GM11168 (cell line): ENCODE data around the gene HSPB9.

Experiments
- in situ Hi-C: fragments of 300-500 bp; cut with MboI; formaldehyde crosslinking; loops from one replicate; pipeline ENCODE4 v1.12.0; 2022; ENCODE audit warnings: low sequenced_read_pairs; ENCODE audit not compliant: unreplicated experiment

Gene HSPB9

DNA sequence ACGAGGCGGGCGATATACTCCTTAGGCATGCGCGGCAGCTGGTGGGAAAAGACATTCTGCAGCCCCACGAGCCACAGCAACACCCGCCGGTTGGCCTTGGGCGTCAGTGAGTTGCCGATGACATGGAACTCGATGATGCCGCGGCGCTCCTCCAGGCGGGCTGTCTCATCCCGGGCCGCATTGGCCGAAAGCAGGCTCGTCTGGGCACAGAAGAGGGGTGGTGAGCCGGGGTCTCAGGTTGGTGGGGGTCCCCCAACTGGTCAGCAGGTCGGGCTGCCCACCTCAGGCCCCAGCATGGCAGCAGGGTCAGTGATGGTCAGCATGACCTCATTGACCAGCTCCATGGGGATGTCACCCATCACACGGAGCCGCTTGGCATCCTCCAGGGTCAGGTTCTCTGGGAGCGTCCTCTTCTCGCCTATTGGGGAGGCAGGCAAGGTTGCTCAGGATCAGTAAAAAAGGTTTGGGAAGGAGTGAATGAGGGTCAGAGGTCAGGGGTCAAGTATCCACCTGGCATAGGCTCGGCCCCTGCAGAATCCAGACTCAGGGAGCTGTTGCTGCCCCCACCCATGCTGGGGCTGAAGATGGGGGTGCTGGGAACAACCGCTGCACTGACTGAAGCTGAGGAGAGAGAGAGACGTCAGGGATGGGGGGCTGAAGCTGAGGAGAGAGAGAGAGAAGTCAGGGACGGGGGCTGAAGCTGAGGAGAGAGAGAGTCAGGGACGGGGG lies 5.0 kb upstream of the HSPB9 start:
- in situ Hi-C loops, result loop anchor here (10.0 kb wide), 1 partner anchor 53 kb away; no protein-coding TSS in a partner anchor

DNA sequence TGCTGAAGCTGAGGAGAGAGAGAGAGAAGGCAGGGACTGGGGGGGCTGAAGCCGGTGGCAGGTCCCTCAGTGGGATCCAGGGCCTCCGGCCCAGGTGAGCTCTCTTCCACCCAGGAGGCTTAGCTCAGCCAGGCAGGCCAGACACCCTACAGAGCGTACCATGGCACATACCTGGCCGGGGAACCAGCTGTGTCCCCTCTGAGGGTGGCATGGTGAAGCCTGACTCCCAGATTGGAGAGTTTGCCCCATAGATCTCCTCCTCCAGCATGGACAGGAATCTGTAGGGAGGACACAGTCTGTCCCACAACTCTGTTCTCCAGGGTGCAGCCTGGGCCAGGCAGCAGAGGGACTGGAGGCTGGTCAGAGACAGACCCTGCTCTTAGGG lies 4.5 kb upstream of the HSPB9 start:
- in situ Hi-C loops, result loop anchor here (10.0 kb wide), 1 partner anchor 53 kb away; no protein-coding TSS in a partner anchor

DNA sequence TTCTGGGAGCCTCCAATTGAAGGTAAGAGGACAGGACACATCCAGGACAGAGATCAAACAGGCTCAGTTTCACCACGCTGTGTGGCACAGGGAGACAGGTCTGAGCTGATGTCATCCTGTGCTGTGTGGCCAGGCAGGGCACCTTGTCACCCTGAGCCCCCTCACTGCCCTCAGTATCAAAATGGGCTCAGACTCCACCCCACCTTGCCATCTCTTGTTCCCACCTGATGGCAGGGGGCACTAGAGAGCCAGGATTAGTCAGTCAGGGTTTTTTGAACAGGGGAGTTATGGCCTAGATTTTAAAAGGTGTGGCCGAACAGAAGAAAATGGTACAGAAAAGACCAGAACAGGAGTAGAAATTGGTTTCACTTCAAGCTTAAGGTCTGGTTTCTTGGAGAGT lies 4.1 kb upstream of the HSPB9 start:
- in situ Hi-C loops, result loop anchor here (10.0 kb wide), 1 partner anchor 54 kb away; no protein-coding TSS in a partner anchor

DNA sequence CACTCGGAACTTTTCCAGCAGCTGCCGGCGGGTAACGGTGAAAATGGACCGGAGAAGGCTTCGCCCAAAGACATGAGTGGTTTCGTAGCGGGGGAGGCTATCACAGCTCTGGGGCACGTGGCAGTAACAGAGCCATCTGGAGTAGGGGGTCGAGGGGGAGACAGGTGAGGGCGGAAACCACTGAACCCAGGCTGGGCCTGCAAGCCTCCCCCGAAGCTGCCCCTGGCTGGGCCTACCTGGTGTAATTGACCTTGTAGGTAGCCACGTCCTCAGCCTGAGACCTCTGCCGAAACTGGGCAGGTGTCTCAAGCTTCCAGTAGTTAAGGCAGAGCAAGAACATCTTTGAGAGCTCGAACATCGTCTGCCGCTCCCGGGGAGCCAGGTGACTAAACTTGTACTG lies 3.3 kb upstream of the HSPB9 start:
- in situ Hi-C loops, result loop anchor here (10.0 kb wide), 1 partner anchor 54 kb away; no protein-coding TSS in a partner anchor

DNA sequence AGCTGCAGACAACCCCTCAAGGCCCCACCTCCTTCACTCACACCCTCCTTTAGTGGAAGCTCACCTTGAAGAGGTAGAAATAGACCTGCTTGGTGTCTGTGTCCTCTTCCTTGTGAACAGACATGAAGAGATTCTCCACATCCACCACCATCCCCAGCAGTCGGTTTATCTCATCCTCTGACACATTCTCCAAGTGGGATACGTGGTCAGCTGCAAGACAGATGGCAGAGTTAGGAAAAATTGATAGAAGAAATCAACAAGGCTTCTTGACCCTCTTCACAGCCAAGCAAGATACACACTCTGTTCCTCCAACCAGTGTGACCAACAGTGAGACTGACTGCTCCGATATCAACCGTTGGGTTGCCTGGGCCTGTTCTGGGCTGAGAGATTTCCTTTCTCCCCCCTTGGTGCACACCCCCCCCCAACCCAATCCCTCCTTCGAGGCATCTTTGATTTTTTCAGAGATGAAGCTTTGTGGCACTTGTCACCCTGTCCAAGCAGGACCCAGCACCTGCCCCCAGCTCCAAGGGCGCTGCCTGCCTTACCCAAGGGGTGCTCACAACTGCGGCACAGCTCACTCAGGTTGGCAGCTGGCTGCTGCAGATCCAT lies 2.3 kb upstream of the HSPB9 start:
- in situ Hi-C loops, result no loop called here

DNA sequence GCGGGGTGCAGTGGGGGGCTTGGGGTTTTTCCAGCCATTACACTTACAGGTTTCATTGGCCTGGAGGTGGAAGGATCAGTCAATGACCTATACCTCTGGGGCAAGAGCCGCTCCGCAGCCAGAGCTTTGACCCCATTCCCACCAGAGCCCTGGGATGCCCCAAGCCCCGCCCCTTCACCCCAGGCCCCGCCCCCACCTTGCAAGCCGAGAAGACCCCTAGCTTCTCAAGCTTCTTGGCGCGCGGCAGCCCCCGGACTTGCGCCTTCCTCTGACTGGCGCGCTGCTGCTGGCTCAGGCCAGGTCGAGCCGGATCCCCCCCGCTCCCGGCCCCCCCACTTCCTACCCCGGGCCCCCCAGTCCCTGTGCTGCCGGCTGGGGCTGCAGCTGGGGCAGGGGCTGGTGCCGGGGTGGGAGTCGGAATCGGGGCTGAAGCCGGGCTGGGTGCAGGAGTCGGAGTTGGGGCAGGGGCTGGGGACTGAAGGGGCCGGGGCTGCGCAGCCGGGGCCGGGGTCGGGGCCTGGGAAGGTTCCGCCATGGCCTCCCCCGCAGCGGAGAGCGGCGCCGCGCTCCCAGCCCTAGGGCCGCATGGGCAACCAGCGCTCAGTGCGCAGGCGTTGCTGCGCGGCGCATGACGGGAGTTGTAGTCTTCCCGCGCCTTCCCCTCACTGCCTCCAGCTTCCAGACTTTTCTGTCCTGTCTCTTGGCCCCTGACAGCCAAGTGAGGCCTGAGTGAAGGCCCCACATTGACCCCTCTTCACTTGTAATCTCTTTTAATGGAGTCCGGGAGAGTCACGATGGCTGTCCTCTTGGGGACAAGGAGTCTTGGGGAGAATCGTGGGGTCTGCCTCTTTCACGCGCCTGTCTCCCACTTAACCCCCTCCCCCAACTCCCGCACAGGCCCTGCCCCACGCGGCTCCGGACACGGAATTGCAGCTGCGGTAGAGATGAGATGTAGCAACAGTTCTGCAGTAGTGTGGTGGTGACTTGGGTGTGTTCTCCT lies 1.5 kb upstream of the HSPB9 start, which contains the start of gene KAT2A:
KAT2A (minus strand) TSS at position 598 of the 1,000 bp plus-strand sequence; CDS start at position 535, 63 bp downstream.
- in situ Hi-C loops, result no loop called here

DNA sequence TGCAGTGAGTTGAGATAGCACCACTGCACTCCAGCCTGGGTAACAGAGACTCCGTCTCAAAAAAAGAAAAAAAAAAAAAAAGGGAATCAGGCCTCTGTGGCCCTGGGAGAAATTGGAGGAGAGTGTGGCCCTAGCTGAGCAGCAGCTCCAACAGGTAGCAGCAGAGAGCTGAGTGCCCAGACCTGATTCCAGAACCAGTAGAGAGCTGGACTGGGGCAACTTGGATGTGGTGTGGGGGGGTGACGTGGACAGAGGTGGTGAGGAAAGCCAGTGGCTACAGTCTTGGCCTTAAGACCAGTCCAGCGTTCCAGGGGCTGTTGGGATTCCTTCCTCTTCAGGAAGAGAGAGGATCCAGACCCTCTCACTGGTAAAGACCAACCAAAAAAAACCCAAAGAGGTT lies 1.7 kb downstream of the HSPB9 start:
- in situ Hi-C loops, result no loop called here

DNA sequence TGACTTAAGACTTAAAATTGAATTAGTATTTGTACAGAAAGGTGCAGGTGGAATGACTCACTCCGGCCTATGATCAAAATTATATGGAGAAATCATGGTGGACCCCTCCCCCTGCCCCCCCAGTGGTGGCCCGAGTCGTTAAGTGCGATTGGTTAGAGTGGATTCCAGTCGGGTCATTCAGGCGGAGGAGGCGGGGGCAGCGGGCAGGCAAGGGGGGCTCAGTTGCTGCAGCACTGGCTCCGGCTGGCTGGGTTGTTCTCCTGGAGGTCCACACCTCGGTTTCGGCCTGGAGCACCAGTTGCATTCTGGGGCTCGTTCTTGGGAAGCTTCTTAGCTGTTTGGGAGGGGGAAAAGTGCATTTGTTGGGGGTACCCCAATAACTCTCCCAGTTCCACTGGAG lies 3.0 kb downstream of the HSPB9 start:
- in situ Hi-C loops, result no loop called here

DNA sequence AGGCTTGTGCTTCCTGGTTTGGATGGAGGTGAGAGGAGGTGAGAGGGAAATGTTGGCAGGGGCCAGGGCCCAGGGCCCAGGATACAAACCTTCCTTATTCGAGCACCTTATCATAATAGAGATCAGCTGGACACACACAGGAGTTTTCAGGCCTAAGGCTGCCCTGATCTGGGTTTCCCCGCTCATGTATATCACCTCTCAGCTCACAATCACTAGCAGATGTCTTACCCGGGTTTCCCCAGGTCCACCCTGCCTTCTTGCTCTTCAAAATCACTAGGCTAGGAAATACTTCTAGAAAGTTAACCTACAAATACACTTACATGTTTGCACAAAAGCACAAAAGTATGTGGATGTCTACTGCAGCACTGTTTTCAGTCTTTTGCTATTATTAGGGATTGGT lies 4.2 kb downstream of the HSPB9 start:
- in situ Hi-C loops, result no loop called here

DNA sequence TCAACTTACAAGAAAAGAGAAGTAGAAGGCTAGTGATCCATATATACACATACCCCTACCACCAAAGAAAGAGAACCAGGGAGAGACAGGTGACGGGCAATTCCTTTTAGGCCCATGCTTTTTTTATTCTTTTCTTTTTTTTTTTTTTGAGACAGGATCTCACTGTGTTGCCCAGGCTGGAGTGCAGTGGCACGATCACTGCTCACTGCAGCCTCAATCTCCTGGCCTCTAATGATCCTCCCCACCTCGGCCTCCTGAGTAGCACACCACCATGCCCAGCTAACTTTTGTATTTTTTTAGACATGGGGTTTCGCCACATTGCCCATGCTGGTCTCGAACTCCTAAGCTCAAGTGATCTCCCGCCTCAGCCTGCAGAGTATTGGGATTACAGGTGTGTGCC lies 4.8 kb downstream of the HSPB9 start:
- in situ Hi-C loops, result no loop called here

DNA sequence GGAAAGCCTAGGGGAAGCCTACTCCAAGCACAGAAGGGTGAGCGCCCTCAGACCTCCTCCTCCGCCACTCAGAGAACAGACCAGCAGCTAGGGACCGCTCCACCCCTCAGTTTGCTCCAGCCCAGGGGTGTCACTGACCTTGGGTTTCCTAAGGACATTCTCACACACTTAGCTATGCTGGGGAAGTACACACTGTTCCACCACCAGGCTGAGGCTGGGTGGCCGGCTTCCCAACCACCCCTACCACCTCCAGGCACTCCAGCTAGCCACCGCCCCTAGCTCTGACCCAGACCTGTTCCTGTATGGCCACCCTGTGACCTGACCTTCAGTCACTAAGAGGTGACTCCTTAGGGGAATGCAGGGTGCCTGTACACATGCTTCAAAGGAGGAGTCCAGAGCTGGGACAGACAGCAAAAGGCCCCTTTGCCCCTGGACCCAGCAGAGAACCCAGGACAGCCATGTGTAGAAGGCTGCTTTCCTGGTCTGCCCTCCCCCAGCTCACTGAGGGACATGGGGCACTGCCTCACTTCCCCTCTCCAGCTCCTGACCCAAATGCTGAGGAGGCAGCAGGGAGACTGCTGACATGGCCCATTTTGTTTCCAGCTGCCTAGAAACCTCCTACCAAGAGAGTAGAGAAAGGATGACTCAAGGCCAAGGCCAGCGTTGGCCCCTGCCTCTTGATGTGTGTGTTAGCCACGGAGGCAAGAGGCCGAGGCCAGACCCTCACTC lies 6.7 kb downstream of the HSPB9 start:
- in situ Hi-C loops, result no loop called here

DNA sequence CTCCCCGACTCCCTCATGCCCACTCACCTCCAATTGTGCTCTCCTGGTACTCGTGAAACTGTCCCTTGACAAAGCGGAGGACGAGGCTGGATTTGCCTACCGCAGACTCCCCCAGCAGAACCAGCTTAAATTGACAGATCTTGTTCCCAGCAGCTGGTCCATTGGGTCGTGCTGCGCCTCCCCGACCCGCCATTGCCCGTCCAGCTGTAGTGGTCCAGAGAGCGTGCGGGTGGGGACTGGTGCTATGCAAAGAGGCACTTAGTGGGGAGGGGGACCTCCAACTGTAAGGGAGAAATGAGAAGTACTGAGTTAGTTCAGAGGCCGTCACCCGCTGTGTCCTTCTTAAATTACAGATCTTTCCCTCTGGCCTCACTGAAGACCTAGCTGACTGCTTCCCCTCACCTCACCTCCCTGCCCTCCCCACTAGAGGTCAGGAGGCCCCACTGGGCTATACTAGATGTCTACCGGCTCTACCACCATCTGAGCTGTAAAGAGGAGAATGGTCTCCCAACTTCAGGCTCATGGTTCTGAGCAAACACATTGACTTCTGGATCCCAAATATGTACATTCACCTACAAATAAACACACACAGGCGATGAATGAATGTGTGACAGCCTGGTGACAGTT lies 7.8 kb downstream of the HSPB9 start:
- in situ Hi-C loops, result no loop called here

DNA sequence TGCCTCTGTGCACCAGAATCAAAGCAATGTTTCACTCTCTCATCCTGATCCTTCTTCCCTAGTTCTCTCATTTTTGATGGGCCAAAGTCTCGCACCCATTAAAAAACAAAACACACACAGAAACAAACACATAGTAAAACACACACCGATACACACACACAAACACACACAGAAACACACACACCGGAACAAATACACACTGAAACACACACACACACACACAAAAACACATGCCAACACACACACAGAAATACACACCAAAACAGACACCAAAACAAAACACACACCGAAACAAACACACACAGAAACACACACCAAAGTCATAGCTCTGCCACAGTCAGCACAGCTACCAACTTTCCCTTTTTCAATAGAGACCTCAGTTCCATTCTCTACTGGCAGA lies 8.6 kb downstream of the HSPB9 start:
- in situ Hi-C loops, result no loop called here

DNA sequence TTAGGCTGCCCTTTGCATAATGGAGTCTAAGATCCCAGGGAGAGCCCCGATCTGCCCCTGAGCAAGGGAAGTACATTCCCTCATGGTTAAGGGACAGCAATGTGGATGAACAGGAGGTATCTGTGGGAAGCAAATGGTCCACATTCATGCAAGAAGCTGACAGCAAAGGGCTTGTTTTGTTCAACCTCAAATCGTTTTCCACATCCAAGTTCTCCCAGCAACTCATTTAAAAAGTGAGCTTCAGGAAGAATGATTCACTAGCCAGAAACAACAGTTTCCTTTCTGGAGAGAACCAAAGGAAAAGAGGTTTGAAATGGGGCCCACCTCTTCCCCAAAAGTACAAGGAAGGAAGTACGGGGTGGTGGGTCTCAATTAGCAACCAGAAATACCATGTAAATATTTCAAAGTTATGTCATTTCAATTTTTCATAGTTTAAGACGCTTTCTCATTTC lies 9.4 kb downstream of the HSPB9 start:
- in situ Hi-C loops, result no loop called here

DNA sequence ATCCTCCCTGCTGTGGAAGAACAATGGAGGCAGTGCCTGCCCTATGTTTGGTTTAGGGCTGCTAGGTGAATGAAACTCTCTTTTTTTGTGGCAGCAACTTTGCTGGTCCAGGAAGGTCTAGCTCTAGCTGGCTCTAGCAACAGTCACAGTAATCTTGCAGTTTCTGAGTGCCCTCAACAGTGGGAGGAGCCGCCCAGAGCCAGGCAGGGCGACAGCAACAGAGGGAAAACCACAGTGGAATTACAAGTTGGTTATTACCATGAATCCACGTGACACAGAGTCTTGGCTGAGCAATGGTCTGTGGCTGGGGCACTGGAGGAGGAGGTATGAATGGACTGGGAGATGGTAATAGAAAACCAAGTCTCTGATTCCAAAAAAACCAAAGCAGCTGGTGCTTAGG lies 10.3 kb downstream of the HSPB9 start:
- in situ Hi-C loops, result no loop called here

DNA sequence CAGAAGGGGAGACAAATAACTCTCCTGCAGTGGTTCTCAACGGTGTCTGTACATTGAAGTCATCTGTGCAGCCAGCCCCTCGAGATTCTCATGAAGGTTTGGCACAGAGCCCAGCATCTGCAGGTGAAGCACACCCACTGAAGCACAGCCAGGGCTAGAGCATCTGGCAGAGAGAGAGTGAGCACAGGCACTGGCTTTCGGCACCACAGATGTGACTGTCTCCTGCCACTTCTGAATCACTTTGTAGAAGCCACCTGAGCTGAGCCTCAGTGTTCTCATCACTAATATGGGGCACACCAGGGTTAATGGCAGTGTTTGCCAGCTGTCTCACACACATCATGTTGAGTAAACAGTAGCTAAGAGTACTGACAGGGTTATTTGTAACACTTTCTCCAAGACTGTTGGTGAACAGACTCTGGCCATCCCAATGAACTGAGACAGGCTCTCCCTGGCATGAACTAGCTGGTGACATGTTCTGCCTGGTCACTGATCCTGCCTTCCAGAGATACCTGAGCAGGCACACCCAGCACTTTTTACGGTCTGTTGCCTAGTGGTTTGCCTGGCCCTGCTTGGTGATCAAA lies 10.9 kb downstream of the HSPB9 start:
- in situ Hi-C loops, result no loop called here

DNA sequence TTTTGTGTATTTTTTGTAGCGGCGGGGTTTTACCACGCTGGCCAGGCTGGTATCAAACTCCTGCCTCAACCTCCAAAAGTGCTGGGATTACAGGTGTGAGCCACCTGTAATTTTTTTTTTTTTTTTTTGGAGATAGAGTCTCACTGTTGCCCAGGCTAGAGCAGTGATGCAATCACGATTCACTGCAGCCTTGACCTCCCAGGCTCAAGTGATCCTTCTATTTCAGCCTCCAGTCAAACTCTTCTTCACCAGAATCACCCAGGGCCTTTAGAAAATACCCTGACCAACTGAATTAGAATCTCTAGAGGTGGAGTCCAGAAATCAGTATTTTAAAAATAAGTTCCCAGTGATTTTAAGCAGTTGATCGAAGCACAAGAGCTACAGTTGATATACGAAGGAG lies 12.5 kb downstream of the HSPB9 start:
- in situ Hi-C loops, result no loop called here

DNA sequence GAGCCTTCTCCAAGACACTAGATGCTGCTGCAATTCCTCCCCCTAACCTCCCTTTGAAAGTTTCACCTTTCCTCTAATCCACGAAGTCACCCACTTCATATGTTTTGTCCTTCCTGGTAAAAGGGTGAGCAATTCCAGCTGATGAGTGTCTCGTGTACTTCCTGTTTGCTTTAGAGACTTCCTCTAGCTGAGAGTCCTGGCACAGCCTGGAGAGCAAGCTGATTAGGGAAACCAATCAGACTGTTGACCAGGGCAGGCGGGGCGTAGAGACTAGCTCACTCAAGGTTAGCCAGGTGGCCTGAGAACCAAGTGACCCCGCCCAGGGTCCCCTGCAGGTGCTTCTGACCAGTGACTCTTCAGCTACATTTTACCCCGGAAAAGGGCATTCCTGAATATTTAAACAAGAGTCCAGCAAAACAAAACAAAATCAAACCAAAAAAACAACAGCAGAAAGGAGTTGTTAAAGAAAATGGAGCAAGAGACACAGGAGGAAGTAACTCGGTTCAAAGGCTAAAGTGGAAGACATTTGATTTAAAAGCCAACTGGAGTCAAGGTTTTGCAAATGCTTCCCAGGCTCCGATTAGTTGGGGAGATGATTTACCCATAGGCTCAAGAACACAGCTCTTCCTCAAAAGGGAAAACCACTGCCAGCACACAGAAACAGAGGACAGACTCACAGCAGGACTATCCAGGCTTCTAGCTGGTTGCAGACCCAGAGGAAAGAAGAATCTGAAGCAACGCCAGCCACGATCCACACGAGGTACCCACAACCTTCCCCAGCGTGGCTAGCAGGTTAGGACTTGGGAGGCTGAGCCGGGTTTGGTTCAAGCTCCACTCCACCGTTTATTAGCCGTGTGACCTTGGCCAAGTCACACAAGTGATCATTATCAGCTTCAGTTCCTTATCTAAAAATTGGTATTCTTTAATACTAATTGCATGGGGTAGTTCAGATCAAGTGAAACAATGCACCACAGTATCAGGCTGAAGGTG lies 13.4 kb downstream of the HSPB9 start:
- in situ Hi-C loops, result no loop called here
